LNCAP (cell line): ENCODE results near the gene LRRC4B.

Experiments used
- CTCF ChIP-seq: fragments of 450-650 bp; IDR thresholded peaks from 2 replicates; pipeline ENCODE4 v1.5.1; 2017; ENCODE audit warnings: mild to moderate bottlenecking

Gene LRRC4B

GRCh38 chr19:50497022-50497405, 71.2 kb downstream of the LRRC4B start:
- no peak for TF ChIP-seq CTCF

GRCh38 chr19:50496189-50497021, 71.8 kb downstream of the LRRC4B start:
- no peak for TF ChIP-seq CTCF

- TF ChIP-seq CTCF, result no peak
Measured at GRCh38 chr19:50495020-50495531, 73.2 kb downstream of the LRRC4B start.

GRCh38 chr19:50494186-50495019, 73.8 kb downstream of the LRRC4B start:
- no peak for TF ChIP-seq CTCF

GRCh38 chr19:50493171-50493570, 75.1 kb downstream of the LRRC4B start:
- no peak for TF ChIP-seq CTCF

GRCh38 chr19:50492303-50493052, 75.8 kb downstream of the LRRC4B start:
- TF ChIP-seq CTCF, result no peak

- TF ChIP-seq CTCF, result no peak
Measured at GRCh38 chr19:50490991-50491472, 77.2 kb downstream of the LRRC4B start.
